ENCODE data around the gene CACHD1. TPM values are rescaled to one million over a fixed set of nuclear protein-coding genes. Genes with fewer than 3 reads are reported as not detected.
"Not testable (repeated sequence)": the region's sequence is repeated elsewhere in the genome, so short reads cannot be mapped to it uniquely, and the experiment has no call there.

CACHD1 gene
- total RNA-seq, 2 experiments from 2014 or later: 0.06 to 0.07 TPM

DNA sequence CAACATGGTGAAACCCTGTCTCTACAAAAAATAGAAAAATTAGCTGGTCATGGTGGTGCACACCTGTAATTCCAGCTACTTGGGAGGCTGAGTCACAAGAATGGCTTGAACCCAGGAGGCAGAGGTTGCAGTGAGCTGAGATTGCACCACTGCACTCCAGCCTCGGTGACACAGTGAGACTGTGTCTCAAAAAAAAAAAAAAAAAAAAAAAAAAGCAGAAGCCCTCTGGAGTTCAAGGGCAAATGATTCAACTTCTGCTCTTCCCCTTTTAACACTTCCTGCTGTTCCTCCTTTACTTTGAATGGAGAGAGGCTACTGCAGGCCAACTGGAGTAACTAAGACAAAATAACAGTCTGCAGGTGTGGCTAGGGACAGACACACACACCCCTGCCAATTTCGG, 42.3 kb downstream of the CACHD1 start:
- peaks cover 32% of the 10 kb centered on the region for H3K27me3 Mint-ChIP-seq
- CTCF ChIA-PET; H3K9me3 Mint-ChIP-seq (ENCODE audit: low read depth); H3K4me1 Mint-ChIP-seq; ATAC-seq; DNase-seq; H3K36me3 Mint-ChIP-seq; H3K4me3 Mint-ChIP-seq; H3K27ac Mint-ChIP-seq: not testable (repeated sequence)

DNA sequence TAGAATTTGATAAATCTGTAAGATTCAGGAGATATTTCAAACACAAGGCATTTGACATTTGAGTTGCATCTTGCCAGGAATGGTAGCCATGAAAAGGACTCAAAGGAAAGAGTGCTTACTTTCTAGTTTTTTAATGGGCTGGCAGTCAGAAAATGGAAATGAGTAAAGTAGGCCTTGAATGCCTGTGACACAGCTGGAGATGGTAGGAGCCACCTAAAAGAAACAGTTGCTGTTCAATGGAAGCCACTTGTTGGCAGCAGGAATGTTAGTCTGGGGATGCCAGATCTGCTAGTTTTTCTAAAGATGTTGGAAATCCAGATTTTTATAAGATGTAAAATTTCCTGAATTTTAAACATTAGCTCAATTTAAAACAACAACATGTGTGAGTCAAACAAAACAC, 43.6 kb downstream of the CACHD1 start:
- Mint-ChIP-seq H3K27ac (no peak overlapping the region), H3K4me3 (no peak overlapping the region), H3K9me3 (ENCODE audit: low read depth) (no peaks in the 10 kb centered on the region), H3K27me3 (peaks cover 31% of the 10 kb centered on the region), H3K36me3 (no peaks in the 10 kb centered on the region), H3K4me1 (no peaks in the 10 kb centered on the region)
- no peak for DNase-seq
- CTCF ChIA-PET: no interaction called here
- no peak for ATAC-seq

DNA sequence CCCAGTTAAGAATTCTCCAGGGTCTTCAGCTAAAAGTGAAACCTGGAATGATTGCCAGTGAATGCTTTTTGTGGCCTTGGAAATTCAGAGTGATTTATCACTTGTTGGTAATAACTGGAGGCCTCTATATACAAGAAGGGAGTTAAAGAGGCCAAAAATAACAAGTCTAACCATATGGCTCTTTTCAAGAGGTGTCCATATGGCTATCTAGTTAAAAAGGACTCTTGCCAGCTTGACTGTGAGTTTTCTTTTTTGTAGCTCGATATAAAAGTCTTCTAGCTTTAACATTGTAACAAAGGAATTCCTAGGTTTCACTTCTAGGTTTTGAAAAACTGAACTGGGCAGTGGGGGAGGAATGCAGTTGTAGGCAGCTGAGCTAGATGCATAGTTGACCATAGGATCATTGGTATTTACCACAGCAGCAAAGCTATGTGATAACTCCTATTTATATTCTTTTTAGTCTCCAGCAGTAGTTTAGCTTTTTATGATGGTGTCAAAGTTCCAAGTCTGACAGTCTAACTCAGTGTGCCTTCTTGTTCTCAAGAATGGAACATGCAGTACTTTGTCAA, 44.4 kb downstream of the CACHD1 start:
- Mint-ChIP-seq H3K27me3 (peaks cover 25% of the 10 kb centered on the region), H3K36me3 (no peaks in the 10 kb centered on the region), H3K9me3 (ENCODE audit: low read depth) (no peaks in the 10 kb centered on the region), H3K27ac (no peak overlapping the region), H3K4me3 (no peak overlapping the region), H3K4me1 (no peaks in the 10 kb centered on the region)
- CTCF ChIA-PET: no interaction called here
- no peak for DNase-seq
- no peak for ATAC-seq

- H3K36me3 Mint-ChIP-seq: no peaks in the 10 kb centered on the region
- H3K9me3 Mint-ChIP-seq (ENCODE audit: low read depth): no peaks in the 10 kb centered on the region
- CTCF ChIA-PET: interaction anchor here (1.6 kb wide), 1 partner anchor 19 kb away, joined by 3 read pairs; no protein-coding TSS in a partner anchor
- H3K4me1 Mint-ChIP-seq: no peaks in the 10 kb centered on the region
- ATAC-seq: no peak
- no peak overlapping the region for H3K27ac Mint-ChIP-seq
- DNase-seq: no peak
- no peak overlapping the region for H3K4me3 Mint-ChIP-seq
- H3K27me3 Mint-ChIP-seq: peaks cover 19% of the 10 kb centered on the region
Measured at GRCh38 chr1:64515427-64515826, 45.5 kb downstream of the CACHD1 start.

- H3K27ac Mint-ChIP-seq: no peak overlapping the region
- ATAC-seq: no peak
Measured at GRCh38 chr1:64516301-64516700, 46.4 kb downstream of the CACHD1 start.

DNA sequence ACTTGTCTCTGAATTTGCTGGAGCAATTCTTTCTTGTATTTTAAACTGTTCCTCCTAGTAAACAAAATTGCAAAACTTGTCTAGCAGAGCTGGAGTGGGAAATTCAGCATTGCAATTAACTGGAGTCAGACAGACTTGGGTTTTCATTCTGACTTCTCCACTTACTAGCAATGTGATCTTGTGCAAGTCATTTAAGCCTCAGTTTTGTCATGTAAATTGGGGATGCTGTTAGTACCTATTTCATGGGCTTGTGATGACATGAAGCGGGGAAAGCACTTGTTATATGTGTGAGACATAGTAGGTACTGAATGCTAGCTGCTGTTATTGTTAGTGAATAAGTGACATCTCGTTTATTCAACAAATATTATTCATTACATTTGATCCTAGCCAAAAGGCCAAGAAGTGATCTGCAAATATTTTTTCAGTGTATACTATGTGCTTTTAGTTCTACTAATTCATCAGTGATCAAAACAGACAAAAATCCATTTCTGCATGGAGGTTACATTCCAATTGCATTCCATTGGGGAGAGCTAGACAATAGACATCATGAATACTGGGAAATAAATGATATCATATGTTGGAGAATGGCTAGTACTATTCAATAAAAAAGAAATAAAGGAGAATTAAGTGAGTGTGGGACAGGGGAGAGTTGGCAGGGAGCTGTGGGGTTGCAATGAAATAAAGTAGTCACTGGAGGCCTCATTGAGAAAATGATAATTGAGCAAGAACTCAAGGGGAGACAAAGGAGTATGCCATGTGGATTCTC, 47.1 kb downstream of the CACHD1 start:
- Mint-ChIP-seq H3K36me3 (no peaks in the 10 kb centered on the region), H3K9me3 (ENCODE audit: low read depth) (no peaks in the 10 kb centered on the region), H3K4me3 (no peak overlapping the region), H3K27me3 (peaks cover 16% of the 10 kb centered on the region), H3K27ac (no peak overlapping the region), H3K4me1 (no peaks in the 10 kb centered on the region)
- CTCF ChIA-PET: interaction anchor here (1.6 kb wide), 1 partner anchor 18 kb away, joined by 3 read pairs; no protein-coding TSS in a partner anchor
- ATAC-seq (no peak), DNase-seq (no peak)

More at GRCh38 chr1:64516301-64516700, 46.4 kb downstream of the CACHD1 start:
- H3K4me1 Mint-ChIP-seq: no peaks in the 10 kb centered on the region
- H3K4me3 Mint-ChIP-seq: no peak overlapping the region
- CTCF ChIA-PET: interaction anchor here (1.6 kb wide), 1 partner anchor 18 kb away, joined by 3 read pairs; no protein-coding TSS in a partner anchor
- H3K9me3 Mint-ChIP-seq (ENCODE audit: low read depth): no peaks in the 10 kb centered on the region
- no peak for DNase-seq
- H3K36me3 Mint-ChIP-seq: no peaks in the 10 kb centered on the region
- peaks cover 16% of the 10 kb centered on the region for H3K27me3 Mint-ChIP-seq

DNA sequence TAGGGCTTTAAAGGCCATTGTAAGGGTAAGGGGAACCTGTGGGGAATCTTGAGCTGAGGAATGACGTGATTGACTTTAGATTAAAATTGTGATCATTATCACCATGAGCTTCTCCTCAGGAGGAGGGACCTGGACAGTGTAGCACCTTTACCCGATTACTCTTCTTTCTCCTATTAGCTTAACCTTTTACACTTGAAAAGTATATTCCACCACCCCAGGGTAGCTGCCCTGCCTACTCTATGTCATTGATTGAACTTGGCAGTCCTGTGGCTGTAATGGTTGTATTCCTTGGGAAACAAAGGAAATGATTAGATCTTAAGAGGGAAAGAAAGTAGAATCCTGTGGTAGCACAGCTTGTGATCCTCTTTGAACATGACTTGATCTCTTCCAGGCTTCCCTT, 47.7 kb downstream of the CACHD1 start:
- CTCF ChIA-PET: no interaction called here
- Mint-ChIP-seq H3K4me1 (no peaks in the 10 kb centered on the region), H3K9me3 (ENCODE audit: low read depth) (no peaks in the 10 kb centered on the region), H3K4me3 (no peak overlapping the region), H3K36me3 (no peaks in the 10 kb centered on the region), H3K27me3 (peaks cover 13% of the 10 kb centered on the region), H3K27ac (no peak overlapping the region)
- no peak for ATAC-seq
- no peak for DNase-seq

DNA sequence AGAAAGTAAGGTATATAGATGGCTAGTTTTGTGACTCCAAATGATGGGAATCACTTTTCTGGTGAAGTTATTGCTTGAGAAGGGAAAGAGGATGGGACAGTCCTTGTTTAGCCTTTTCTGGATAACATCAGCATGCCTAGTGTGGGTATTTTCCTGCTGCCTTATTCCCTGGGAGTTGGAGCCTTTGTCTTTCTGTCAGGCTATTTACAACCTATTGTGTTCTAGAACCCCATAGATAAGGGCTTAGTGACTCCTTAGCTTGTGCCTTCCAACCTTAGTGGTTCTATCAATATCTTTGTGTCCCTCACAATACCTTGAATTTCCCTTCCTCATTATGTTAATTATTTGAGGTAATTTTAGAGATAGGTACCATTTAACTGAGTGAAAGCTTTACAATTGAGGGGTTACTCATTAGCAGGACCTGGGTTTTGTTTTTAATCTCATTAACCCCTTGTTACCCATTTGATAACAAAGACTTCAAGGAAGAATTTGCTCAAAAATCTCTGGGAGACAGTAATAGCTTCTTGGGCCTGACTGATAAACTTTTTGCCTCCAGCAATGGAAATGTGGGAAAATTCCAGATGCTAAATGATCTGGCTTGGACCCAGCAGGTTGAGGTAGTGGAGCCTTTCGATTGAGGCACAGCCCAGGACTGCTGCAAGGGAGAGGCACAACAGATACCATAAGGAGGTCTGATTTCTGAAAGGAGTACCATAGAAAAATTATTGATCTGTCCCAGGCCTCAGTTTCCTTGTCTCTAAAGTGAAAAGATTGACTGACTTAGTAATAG, 49.0 kb downstream of the CACHD1 start:
- Mint-ChIP-seq H3K27me3 (peaks cover 17% of the 10 kb centered on the region), H3K36me3 (no peaks in the 10 kb centered on the region), H3K4me3 (no peak overlapping the region), H3K27ac (no peak overlapping the region), H3K9me3 (ENCODE audit: low read depth) (no peaks in the 10 kb centered on the region), H3K4me1 (no peaks in the 10 kb centered on the region)
- CTCF ChIA-PET: no interaction called here
- ATAC-seq (no peak), DNase-seq (no peak)

DNA sequence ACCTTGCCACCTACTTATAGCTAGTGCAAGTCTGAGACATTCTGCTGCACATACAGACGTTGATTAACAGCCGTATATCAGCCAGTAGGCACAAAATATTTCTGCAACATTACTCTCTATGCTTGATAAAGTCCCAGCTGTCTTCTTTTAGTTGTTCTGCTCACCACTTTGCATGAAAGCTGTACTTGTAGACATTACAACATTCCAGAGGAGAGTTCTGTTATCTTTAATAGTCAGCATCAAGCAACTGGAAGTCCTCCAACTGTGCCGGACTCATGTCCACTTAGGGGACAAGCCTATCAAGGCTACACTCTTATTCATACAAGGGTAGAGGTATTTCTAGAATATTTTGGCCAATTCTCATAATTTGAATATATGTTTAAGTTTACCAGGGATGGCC, 50.0 kb downstream of the CACHD1 start:
- H3K27ac Mint-ChIP-seq: no peak overlapping the region
- CTCF ChIA-PET: no interaction called here
- no peak for ATAC-seq
- H3K4me3 Mint-ChIP-seq: no peak overlapping the region
- peaks cover 17% of the 10 kb centered on the region for H3K27me3 Mint-ChIP-seq
- no peaks in the 10 kb centered on the region for H3K36me3 Mint-ChIP-seq
- H3K9me3 Mint-ChIP-seq (ENCODE audit: low read depth): no peaks in the 10 kb centered on the region
- no peak for DNase-seq
- H3K4me1 Mint-ChIP-seq: no peaks in the 10 kb centered on the region

GRCh38 chr1:64522740-64523139, 52.8 kb downstream of the CACHD1 start:
- Mint-ChIP-seq H3K4me3 (no peak overlapping the region), H3K27me3 (peaks cover 25% of the 10 kb centered on the region), H3K9me3 (ENCODE audit: low read depth) (no peaks in the 10 kb centered on the region), H3K36me3 (no peaks in the 10 kb centered on the region), H3K27ac (no peak overlapping the region), H3K4me1 (no peaks in the 10 kb centered on the region)
- ATAC-seq (no peak), DNase-seq (no peak)
- CTCF ChIA-PET: interaction anchor here (0.7 kb wide), 1 partner anchor 233 kb away, joined by 3 read pairs; no protein-coding TSS in a partner anchor

DNA sequence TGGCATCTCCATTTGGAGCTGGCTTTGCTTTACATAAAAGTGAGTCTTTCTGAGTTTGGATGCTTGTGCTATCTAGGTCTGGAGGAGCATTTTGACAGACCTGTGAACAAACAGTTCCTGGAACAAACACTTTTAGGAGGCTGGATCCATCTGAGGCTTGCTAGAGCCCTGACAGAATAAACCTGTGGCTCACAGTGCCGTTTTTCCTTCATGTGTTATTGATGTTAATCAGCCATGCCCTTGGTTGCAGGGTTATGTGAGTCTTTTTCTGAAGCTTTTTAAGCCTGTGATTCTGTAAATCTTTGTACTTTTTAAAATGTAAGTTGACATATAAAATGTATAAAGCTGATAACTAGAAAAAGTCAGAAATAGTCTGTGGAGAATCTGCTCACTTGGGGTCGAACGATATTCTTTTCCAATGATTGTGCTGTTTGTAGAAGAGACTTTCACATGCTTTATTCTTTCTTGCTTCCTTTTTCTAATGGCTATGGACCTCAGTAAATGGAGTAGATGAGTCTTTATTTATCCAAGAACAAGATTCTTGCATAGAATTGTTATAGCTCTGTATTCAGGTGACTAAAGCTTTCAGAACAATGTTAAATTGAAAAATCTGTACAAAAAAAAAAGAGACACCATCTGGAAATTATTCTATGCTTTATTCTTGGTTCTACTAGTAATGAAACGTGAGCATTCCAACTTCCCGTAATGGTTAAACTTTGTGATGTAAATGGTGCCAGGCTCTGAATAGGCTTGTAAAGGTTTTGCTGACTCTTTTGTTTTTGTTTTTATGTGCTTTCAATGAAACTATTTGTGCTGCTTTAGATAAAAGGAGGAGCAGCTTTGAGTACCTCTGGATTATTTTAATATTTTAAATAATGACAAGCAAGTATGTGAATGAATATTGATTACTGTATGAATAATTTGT, 53.7 kb downstream of the CACHD1 start:
- CTCF ChIA-PET: no interaction called here
- Mint-ChIP-seq H3K36me3 (no peaks in the 10 kb centered on the region), H3K4me3 (no peak overlapping the region), H3K9me3 (ENCODE audit: low read depth) (no peaks in the 10 kb centered on the region), H3K27me3 (peaks cover 17% of the 10 kb centered on the region), H3K4me1 (no peaks in the 10 kb centered on the region), H3K27ac (no peak overlapping the region)
- ATAC-seq (no peak), DNase-seq (no peak)

DNA sequence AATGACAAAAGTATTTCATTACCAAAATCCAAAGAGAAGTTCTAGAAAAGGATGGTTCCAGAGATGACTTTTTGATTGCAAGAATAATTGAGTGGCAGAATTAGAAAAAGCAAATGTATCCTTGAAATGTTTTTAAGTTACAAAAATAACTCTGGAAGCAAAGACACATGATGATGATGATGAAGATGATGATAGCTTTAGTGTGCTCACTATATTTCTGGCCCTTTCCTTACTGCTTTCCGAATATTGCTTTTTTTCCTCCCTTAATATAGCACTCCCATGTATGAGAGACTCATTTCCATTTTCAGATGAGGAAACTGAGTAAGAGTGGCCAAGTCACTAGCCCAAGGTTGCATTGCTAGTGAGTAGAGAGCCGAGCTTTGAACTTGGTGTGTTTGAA, 54.7 kb downstream of the CACHD1 start:
- Mint-ChIP-seq H3K27ac (no peak overlapping the region), H3K4me1 (no peaks in the 10 kb centered on the region), H3K9me3 (ENCODE audit: low read depth) (no peaks in the 10 kb centered on the region), H3K27me3 (peaks cover 23% of the 10 kb centered on the region), H3K4me3 (no peak overlapping the region), H3K36me3 (no peaks in the 10 kb centered on the region)
- CTCF ChIA-PET: no interaction called here
- ATAC-seq (no peak), DNase-seq (no peak)

GRCh38 chr1:64525116-64525686, 55.3 kb downstream of the CACHD1 start:
- H3K36me3 Mint-ChIP-seq: no peaks in the 10 kb centered on the region
- no peak overlapping the region for H3K4me3 Mint-ChIP-seq
- peaks cover 23% of the 10 kb centered on the region for H3K27me3 Mint-ChIP-seq
- ATAC-seq (no peak), DNase-seq (no peak)
- H3K4me1 Mint-ChIP-seq: no peaks in the 10 kb centered on the region
- H3K27ac Mint-ChIP-seq: no peak overlapping the region
- CTCF ChIA-PET: no interaction called here
- H3K9me3 Mint-ChIP-seq (ENCODE audit: low read depth): no peaks in the 10 kb centered on the region

Data from activated CD8-positive, alpha-beta memory T cell treated with anti-CD3 and anti-CD28 coated beads, Interleukin-2, amount 10 ng/mL, durations not matched to agents 7 days and 5 days (primary cell).